ENCODE measurements around the gene KLHL36.

Gene KLHL36

DNA sequence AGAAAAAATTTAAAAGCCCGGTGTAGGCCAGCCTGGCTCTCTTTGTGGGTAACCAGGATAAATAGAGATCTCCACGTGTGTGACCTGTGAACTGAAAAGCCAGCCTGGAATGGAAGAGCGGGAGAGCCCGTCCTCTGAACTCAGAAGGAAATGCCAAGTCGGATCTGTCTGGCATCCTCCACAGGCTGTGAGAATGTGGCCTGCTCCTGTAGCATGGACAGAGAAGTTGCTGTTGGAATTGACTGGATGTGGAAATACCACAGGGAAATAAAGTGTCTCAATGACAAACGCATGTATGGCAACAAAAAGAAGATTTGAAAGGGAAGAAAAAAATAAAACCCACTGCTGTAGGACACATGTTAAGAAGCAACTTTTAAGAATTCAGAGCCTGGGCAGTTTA is 6.7 kb downstream of the KLHL36 start:
- DNase-seq (ENCODE audit: low read depth) = no peak
- TF ChIP-seq, protein P1, sequence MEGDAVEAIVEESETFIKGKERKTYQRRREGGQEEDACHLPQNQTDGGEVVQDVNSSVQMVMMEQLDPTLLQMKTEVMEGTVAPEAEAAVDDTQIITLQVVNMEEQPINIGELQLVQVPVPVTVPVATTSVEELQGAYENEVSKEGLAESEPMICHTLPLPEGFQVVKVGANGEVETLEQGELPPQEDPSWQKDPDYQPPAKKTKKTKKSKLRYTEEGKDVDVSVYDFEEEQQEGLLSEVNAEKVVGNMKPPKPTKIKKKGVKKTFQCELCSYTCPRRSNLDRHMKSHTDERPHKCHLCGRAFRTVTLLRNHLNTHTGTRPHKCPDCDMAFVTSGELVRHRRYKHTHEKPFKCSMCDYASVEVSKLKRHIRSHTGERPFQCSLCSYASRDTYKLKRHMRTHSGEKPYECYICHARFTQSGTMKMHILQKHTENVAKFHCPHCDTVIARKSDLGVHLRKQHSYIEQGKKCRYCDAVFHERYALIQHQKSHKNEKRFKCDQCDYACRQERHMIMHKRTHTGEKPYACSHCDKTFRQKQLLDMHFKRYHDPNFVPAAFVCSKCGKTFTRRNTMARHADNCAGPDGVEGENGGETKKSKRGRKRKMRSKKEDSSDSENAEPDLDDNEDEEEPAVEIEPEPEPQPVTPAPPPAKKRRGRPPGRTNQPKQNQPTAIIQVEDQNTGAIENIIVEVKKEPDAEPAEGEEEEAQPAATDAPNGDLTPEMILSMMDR (IDR thresholded peaks at IDR 0.05; ENCODE audit: control insufficient read depth, extremely low read depth, insufficient read depth) = no peak
- no peak overlapping the region for H3K4me3 ChIP-seq (ENCODE audit: low read depth, low read length)

DNA sequence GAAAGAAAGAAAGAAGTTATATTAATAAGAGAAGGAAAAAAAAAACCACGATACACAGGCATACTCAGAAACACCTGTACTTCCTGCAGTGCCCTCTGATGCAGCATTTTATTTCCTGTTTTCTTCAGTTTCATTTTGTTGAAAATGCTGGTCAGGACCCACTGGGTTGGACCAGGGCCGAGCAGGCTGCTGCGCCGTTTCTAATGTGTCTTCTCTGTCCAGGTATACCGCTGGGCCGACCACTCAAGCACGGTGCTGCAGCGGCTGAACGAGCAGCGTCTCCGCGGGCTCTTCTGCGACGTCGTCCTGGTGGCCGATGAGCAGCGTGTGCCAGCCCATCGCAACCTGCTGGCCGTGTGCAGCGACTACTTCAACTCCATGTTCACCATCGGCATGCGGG is 8.3 kb downstream of the KLHL36 start:
- TF ChIP-seq, protein P1 (IDR thresholded peaks at IDR 0.05; ENCODE audit: control insufficient read depth, extremely low read depth, insufficient read depth) = no peak
- no peak overlapping the region for H3K4me3 ChIP-seq (ENCODE audit: low read depth, low read length)
- DNase-seq (ENCODE audit: low read depth) = no peak

DNA sequence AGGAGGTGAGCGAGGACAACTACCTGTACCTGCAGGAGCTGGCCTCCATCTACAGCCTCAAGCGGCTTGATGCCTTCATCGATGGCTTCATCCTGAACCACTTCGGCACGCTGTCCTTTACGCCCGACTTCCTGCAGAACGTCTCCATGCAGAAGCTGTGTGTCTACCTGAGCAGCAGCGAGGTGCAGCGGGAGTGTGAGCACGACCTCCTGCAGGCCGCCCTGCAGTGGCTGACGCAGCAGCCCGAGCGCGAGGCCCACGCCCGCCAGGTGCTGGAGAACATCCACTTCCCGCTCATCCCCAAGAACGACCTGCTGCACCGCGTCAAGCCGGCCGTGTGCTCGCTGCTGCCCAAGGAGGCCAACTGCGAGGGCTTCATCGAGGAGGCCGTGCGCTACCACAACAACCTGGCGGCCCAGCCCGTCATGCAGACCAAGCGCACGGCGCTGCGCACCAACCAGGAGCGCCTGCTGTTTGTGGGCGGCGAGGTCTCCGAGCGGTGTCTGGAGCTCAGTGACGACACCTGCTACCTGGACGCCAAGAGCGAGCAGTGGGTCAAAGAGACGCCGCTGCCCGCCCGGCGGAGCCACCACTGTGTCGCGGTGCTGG is 9.0 kb downstream of the KLHL36 start:
- no peak for DNase-seq (ENCODE audit: low read depth)
- H3K4me3 ChIP-seq (ENCODE audit: low read depth, low read length) = no peak overlapping the region
- TF ChIP-seq, protein P1 (IDR thresholded peaks at IDR 0.05; ENCODE audit: control insufficient read depth, extremely low read depth, insufficient read depth) = no peak

DNA sequence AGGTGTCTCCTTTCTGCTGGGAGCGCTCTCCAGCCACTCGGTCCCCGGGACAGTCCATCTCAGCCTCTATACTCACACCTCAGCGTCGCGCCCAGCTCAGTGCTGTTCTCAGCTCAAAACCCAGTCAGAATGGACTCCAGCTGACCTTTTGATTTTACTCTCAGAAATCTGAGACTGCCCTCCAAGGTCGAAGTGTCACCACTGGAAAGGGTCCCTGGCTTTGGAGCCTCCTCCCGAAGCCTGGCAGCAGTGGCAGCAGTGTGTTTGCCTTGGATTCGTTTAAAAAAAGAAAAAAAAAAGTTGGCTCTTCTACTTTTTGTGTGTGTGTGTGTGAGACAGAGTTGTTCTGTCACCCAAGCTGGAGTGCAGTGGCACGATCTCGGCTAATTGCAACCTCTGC is 10.4 kb downstream of the KLHL36 start:
- TF ChIP-seq, protein P1 (IDR thresholded peaks at IDR 0.05; ENCODE audit: control insufficient read depth, extremely low read depth, insufficient read depth) = no peak
- no peak for DNase-seq (ENCODE audit: low read depth)
- no peak overlapping the region for H3K4me3 ChIP-seq (ENCODE audit: low read depth, low read length)

DNA sequence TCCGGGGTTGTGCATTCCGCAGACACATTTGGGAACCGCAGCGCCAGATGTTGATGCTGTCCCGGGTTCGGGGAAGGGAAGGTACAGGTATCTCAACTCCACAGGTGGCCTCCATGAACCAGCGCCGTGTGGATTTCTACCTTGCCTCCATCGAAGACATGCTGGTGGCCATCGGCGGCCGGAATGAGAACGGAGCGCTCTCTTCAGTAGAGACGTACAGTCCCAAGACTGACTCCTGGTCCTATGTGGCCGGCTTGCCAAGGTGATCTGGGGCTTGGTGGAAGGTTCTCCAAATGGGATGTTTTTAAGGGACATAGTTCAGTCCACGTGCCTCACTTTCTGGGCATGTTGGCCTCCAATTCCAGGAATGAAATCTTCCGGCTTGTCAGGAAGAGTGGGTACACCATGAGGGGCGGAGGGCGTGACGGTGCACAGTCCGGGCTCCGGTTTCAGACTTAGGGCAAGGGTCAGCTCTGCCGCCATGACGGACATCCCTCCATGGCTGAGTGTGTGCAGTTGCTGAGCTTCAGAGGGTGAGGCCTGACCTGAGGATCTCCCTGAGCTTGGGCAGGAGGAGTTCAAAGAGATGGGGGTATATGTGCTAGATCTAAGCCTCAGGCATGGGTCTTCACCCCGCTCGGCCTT is 11.5 kb downstream of the KLHL36 start:
- TF ChIP-seq, protein P1 (IDR thresholded peaks at IDR 0.05; ENCODE audit: control insufficient read depth, extremely low read depth, insufficient read depth) = no peak
- DNase-seq (ENCODE audit: low read depth) = no peak
- no peak overlapping the region for H3K4me3 ChIP-seq (ENCODE audit: low read depth, low read length)

DNA sequence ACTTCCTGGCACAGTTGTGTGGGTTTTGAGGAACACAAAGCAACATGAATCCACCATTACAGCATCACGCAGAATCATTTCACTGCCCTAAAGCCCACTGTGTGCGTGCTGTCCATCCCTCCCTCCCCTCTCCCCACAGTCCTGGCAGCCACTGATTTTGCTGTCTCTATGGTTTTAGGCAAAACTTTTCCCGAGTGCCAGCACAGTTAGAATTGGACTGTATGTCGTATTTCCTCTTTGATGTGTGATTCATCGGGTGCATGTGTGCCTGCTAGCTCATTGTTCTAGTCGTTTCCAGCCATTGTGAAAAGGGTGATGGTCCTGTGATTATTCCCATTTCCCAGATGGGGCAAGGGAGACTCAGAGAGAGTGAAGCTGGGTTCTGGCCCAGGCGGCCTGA is 12.7 kb downstream of the KLHL36 start:
- H3K4me3 ChIP-seq (ENCODE audit: low read depth, low read length) = no peak overlapping the region
- no peak for DNase-seq (ENCODE audit: low read depth)
- TF ChIP-seq, protein P1 (IDR thresholded peaks at IDR 0.05; ENCODE audit: control insufficient read depth, extremely low read depth, insufficient read depth) = no peak
